ENCODE measurements around the gene USB1.

The USB1 gene

DNA sequence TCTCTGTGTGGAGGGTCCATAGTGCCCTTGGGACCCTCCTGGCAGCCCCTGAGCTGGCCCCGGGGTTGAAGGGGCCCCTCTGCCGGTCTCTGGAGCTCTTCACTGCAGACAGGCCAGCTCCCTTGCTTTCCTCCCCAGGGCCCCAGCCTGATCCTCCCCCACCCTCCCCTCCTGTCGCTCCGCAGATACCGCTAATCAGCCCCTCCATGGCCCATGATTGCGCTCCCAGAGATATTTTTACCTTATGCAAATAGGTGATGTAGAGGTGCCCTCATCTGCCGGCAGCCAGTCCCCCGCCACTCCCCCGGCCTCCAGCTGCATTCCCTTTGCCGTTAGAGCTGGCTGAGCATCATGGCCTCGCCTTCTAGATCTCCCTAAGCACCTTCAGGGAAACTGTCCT is 33.6 kb downstream of the USB1 start:
- DNase-seq (ENCODE audit: low spot score) = no peak

DNA sequence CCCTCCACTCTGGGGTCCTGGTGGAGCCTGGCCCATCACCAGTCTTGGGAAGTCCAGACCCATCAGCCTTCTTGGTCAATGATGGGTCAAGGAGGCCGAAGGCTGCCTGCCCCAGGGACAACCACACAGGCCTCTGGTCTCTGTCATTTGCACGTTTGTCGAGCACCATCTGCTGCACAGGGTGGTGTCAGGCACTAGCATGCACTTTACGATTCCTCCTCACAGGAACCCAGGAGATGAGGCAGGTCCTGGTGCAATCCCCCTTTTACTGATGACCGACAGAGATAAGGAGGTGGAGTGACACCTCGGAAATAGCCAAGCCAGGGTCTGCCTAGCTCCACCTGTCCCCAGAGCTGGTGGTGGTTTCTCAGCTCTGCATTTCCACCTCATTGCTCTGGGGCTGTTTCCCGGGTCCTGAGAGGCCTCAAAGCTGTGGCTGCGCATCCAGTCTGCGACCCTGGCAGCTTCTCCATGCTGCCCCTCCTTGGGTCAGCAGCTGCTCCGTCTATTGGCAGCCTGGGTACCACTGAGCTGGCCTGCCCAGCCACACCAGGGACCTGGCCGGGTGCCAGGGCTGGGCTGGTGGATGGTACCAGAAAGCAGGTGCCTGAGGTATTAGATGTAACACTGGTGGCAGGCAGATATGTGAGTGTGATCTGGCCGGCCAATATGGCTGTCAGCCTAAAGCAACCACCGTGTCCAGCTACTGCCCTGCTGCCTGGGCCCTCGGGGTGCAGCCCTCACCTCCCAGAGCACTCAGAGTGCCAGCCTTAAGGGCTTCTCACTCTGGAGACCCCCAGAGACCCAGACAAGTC is 34.4 kb downstream of the USB1 start:
- no peak for DNase-seq (ENCODE audit: low spot score)

DNA sequence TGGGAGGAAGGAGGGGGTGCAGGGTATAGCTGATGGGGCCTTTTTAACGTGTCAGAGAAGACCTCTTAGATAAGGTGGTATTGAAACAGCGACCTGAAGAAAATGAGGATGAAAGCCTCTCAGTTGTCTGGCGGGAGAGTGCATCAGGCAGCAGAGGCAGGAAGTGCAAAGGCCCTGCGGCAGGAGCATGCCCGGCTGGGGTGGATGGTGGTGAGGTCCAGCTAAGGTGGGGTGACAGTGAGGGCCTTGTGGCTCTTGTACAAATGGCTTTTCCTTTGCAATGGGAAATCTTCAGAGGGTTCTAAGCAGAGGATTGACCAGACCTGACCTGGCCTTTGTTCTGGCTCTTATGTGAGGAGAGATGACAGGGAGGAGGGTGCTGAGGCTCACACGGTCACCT is 35.7 kb downstream of the USB1 start:
- DNase-seq (ENCODE audit: low spot score) = no peak

DNA sequence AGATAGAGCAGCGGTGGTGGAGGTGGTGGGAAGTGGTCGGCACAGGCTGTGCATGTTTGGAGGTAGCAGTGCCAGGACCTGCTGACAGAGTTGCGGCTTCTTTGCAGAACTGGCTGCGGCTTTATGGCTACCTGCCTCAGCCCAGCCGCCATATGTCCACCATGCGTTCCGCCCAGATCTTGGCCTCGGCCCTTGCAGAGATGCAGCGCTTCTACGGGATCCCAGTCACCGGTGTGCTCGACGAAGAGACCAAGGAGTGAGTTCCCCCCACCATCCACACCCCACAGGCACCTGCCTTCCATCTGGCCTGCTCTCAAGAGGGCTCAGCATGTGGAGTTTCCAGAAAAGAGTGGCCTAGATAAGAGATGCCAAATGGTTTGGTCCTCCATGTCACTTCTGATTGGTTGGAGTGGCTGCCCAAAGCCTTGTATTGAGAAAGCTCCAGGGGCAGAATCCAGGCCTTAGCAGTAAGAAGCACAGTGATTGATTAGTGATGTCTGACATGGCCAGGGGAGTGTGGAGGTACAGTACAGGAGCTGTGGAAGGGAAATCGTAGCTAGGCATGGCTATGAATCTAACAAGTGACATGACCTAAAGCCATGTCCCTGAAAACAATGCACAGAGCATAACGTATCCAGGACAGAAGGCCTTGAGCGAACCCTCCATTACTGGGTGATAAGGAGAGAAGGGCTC is 36.3 kb downstream of the USB1 start:
- DNase-seq (ENCODE audit: low spot score) = no peak

DNA sequence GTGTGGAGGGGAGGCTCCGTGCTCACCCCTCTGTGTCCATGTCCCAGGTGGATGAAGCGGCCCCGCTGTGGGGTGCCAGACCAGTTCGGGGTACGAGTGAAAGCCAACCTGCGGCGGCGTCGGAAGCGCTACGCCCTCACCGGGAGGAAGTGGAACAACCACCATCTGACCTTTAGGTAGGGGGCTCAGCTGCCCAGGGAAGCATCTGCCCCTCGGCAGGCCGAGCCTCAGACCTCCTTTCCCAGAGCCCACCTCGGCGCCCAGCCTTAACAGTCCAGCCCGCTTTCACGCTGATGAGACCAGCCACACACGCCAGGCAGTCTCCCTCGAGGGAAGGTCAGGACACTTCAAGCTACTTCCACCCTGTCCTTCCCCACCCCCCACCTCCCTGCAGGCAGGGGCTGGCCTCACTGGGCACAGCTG is 37.0 kb downstream of the USB1 start:
- DNase-seq (ENCODE audit: low spot score) = no peak

DNA sequence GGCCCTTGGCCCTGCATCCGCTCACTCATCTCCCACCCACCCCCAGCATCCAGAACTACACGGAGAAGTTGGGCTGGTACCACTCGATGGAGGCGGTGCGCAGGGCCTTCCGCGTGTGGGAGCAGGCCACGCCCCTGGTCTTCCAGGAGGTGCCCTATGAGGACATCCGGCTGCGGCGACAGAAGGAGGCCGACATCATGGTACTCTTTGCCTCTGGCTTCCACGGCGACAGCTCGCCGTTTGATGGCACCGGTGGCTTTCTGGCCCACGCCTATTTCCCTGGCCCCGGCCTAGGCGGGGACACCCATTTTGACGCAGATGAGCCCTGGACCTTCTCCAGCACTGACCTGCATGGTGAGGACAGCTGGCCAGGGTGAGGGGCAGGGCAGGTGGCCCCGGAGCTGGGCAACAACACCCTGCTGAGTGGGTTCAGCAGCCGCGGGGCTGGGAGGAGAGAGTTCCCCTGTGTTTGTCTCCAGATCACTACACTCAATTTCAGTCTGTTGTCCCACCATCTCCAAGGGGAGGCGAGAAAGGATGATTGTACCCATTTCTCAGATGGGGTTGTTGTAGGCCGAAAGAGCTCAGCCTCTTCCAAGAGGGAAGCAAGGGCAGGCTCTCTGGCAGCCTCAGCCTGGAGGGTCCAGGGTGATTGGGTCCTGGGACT is 38.8 kb downstream of the USB1 start:
- DNase-seq (ENCODE audit: low spot score) = no peak

DNA sequence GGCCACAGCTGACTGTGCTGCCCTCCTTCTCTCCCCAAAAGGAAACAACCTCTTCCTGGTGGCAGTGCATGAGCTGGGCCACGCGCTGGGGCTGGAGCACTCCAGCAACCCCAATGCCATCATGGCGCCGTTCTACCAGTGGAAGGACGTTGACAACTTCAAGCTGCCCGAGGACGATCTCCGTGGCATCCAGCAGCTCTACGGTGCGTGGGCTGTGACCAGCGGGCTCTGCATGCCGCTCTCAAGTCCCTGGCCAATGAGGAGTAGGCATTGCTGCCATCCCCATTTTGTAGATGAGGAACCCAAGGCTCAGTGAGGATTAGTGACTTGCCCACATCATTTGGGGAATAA is 39.3 kb downstream of the USB1 start:
- no peak for DNase-seq (ENCODE audit: low spot score)

DNA sequence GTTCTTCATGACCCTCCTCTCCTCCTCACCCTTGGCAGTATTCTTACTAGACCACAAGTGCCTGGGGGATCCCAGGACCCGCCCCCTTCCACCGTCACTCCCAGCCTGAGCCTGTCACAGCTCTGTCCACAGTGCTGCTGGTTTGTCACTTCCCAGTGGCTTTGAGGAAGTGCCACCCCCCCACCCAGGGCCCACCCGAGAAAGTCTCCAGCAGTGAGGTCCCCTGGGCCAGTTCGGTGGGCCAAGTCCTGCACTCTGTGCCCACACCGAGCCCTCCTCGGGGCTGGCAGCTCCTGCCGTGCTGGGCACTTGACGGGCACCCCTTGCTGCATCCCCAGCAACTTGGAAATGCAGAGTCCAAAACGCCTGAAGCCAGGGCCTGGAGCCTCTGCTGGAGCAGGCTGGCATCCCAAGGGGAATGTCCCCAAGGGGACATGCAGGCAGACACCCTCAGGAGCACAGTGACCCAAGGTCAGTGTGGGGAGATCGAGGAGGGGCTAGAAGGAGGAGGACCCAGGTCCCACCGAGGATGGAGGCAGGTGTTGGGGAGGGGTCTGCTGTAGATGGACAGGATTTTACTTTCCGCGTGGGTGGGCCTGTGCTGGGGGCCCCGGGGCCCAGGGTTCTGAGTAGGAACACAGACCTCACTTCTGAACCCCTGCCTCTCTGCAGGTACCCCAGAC is 39.9 kb downstream of the USB1 start:
- no peak for DNase-seq (ENCODE audit: low spot score)

DNA sequence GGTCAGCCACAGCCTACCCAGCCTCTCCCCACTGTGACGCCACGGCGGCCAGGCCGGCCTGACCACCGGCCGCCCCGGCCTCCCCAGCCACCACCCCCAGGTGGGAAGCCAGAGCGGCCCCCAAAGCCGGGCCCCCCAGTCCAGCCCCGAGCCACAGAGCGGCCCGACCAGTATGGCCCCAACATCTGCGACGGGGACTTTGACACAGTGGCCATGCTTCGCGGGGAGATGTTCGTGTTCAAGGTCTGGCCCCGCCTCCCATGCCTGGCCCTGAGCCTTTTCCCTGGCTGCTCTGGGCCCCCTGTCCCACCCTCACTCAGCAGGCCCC is 40.4 kb downstream of the USB1 start:
- DNase-seq (ENCODE audit: low spot score) = no peak

DNA sequence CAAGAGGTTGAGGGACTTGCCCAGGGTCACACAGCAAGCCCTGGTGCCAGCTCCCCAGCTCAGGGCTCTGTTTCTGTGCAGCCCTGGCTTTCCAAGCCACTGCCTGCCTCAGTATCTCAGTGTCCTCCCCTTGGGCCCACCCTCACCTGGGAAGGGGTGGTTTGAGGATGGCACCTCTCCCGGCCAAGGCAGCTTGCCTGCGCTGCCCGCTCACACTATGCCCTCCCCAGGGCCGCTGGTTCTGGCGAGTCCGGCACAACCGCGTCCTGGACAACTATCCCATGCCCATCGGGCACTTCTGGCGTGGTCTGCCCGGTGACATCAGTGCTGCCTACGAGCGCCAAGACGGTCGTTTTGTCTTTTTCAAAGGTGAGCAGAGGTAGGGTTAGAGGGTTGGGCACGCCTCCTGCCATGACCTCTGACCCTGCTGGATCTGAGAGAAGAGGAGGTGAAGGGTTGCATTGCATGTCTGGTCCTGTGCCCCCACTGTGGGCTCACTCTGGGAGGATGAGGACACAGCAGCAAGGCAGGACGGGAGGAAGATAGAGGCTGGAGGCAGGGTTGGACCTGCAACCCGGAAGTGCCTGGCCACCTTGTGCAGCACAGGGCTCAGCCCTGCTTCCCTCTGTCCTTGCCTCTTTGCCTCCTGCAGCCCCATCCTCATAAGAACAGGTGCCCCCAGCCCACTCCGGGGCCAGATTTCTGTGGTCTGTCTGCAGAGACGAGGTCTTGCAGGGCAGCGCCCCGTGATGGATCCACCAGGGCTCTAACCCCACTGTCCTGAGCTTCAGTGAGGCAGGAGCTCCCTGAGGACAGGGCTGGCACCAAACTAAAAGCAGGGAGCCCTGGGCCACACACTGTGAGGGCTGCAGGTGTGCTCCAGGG is 41.0 kb downstream of the USB1 start:
- DNase-seq (ENCODE audit: low spot score) = no peak

DNA sequence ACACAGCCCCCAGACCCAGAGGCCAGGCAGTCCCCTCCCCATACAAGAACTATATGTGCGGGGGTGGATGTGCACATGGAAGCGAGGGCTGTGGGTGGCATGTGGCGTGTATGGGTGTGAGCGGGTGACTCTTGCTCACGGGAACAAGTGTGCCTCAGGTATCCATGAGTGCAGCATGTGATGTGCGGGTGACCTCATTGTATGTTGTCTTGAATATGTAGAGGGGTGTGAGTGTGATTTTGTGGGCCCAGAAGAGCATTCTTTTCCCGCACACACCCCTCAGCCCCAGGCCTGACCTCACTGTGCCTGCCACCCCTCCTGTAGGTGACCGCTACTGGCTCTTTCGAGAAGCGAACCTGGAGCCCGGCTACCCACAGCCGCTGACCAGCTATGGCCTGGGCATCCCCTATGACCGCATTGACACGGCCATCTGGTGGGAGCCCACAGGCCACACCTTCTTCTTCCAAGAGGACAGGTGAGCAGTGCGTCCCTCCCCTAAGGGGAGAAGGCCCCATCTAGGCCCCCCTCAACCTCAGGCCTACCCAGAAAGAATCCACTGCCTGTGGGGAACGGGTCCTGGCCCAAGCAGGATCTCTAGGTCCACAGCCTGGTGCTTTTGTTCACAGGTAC is 41.8 kb downstream of the USB1 start:
- DNase-seq (ENCODE audit: low spot score) = no peak

DNA sequence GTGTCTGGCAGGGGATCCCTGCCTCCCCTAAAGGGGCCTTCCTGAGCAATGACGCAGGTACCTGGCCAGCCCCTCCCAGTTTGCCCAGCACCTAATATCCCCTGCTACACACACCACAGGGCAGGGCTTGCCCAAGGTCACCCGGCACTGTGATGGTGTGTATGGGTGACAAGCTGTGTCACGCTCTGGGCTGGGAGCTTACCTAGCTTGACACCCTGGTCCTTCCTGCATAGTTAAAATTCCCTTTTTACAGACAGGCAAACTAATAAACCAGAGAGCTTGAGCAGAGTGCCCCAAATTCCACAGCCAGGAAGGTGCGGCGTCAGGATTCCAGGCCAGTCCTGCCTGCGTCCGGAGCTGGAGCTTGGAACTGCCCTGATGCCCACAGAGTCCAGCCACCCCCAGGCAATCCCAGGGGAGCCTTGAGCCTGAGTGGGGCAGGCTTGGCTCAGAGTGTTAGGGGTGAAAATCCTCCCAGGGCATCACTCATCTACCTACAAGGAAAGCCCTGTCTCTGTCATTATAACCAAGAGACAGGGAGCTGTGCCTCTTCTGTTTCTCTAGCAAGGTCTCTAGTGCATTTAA is 42.5 kb downstream of the USB1 start:
- DNase-seq (ENCODE audit: low spot score) = no peak

DNA sequence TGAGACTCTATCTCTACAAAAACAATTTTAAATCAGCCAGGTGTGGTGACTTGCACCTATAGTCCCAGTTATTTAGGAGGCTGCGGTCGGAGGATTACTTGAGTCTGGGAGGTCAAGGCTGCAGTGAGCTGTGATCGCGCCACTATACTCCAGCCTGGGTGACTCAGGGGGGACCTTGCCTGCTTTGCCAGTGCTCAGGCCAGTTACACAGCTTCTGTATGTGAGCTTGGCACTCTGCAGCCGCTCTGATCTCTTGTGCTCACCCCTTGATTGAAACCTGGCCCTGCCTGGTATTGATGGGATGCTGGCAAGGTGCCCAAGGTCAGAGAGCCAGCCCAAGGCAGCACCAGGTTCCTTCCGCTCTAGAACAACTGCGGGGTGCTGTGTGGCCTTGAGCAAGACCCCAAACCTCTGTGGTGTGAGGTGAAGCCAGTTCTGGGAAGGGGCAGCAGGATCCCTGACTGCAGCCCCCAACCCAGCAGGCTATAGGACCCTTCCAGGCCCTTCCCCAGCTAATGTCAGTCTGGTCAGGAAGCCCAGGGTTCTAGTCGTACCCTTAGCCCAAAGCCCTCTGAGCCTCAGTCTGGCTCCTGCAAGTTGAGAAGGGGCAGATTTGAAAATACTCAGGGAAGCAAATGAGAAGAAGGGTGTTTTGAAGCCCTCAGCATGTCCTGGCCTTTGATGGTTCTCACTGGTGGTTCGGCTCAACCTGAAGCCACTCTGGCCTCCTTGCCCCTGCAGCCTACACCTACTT is 43.2 kb downstream of the USB1 start:
- DNase-seq (ENCODE audit: low spot score) = no peak

DNA sequence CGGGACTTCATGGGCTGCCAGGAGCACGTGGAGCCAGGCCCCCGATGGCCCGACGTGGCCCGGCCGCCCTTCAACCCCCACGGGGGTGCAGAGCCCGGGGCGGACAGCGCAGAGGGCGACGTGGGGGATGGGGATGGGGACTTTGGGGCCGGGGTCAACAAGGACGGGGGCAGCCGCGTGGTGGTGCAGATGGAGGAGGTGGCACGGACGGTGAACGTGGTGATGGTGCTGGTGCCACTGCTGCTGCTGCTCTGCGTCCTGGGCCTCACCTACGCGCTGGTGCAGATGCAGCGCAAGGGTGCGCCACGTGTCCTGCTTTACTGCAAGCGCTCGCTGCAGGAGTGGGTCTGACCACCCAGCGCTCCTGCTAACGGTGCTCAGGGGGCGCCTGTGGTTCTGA is 43.9 kb downstream of the USB1 start:
- DNase-seq (ENCODE audit: low spot score) = no peak

DNA sequence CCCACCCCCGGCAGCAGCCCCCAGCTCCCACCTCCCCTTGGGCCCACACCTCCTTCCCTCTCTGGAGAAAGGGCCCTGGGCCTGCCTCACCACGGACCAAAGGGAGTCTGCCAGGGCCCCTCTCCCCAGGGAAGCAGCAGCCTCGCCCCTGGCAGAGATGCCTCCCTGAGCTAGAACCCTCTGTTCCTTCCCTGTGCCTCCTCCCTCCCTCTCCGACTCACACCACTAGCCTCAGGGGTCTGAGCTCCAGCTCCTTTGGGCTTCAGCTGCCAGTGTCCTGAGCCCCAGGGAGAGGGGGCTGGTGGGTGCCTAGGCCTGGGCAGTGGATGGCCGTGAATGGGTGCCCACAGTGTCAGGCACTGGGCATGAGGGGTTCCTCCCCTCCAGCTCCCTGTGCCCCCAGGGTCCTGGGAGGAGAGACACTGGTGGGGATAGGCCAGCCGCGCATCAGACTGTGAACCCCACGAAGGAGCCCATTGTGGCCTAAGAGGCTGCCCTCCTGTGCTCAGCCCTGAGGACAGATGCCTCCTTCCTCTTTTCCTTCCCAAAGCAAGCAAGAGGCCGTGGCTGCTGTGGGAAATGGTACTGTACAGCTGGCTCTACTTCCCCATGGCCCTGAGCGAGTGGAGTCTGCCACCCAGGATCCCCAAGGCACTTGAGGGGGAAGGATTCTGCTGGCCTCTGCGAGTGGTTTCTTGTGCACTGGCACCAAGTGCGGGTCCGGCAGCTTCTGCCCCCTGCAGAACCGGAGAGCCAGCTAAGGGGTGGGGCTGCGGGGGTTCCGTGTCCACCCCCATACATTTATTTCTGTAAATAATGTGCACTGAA is 45.1 kb downstream of the USB1 start:
- no peak for DNase-seq (ENCODE audit: low spot score)

DNA sequence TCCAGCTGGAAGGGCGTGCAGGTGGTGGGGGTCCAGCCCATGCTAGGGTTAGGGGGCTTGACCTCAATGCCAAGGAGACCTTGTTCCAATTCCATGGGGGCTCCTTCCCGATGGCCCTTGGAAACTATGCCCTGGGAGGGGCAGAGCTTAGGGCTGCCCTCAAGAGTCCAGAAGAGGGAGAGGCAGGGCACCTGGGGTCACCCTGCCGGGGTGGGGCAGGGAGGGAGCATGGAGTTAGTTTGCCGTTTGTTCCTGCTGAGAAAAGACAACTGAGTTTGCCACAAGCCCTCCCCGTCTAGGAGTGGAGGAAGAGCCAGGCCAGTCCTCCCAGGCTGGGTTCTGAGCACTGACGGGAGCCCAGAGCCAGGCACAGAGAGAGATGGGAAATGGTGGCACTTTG is 45.7 kb downstream of the USB1 start:
- DNase-seq (ENCODE audit: low spot score) = no peak

DNA sequence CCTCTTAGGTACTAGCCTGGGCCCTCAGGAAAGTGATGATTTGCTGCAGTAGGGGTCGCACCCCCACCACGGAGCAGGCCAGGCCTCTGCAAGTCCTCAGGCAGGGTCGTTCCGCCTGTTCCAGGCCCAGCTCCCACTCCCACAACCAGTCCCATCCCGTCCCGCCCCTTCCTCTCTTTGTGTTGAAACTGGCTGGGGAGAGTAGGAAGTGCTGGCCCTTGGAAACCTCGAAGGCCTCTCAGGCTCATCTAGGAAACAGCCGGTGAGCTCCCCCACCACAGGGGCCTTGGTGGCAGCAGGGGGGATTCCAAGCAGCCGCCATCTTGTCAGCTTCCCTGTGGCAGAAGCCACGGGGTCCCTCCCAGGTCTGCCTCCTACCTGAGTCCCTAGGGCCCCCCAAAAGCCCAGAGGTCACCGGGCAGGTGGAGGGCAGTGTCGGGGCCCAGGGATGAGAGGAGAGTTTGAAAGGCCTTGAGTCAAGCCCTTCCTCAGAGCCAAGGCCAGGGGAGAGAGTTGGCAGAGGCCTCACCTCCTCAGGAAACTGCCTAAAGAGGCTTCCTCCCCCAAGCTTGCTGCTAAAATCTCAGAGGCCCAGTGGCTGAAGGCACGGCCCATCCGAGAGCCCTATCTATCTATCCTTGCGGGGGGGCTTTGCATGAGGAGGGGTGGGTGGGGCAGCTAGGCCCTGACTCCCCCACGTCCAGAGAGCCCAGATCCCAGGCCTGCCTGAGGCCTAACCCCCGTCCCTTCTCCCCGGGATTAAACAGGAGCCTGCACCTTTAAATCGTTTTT is 46.5 kb downstream of the USB1 start:
- no peak for DNase-seq (ENCODE audit: low spot score)

DNA sequence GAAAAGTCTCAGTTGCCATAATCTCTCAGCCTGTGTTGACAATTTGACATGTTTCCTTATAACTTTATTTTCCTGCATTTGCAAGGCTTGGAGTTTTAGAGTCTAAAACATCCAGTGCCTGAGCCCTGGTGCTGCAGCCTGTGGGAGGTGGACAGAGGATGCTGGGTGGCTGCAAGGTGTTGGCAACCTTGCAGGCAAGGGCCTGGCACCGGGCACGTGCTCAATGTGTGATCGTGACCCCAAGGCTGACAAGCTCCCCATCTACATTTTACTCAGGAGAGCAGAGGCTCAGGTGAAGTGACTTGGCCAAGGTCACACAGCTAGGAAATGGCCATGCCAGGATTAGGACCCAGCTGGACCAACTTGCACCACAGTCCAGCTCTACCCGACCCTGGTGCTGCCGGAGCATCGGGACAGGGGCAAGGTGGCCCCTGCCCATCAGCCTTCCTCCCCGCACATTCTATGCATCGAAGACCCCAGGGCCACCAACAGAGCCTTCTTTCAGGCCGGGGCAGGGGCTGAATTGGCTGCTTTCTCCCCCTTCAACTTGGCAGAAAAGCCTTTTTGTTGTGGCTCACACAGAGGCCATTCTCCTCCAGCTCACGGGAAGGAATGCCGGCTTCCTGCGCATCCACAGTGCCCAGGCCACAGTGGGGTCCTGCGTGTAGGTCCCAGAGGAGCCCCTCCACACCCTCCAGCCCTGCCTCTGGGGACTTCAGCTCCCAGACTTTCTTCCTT is 47.5 kb downstream of the USB1 start:
- no peak for DNase-seq (ENCODE audit: low spot score)
